Body of pancreas (tissue), 4 donors: ENCODE data around the gene AURKB.

Experiments used
- CTCF ChIP-seq, 7 experiments: fragments of 450-650 bp in 4 of 7; fragments of 200-600 bp in 3 of 7; sonication (generic) in 3 of 7; IDR thresholded peaks; one replicate each; pipeline ENCODE4 v1.5.1; 2016 to 2019; ENCODE audit warnings: antibody characterized with exemption in 7 of 7
- POLR2A ChIP-seq, 3 donors: fragments of 450-650 bp; IDR thresholded peaks; one replicate each; pipeline ENCODE4 v1.6.1; 2016; ENCODE audit warnings: antibody characterized with exemption in 3 of 3, mild to moderate bottlenecking in 2 of 3

GRCh38 chr17:8234361-8235270, 24.2 kb upstream of the AURKB start:
- TF ChIP-seq CTCF (IDR thresholded peaks at IDR 0.05): no peak
- TF ChIP-seq POLR2A (IDR thresholded peaks at IDR 0.05): no peak
